Left cardiac atrium (tissue), 4 donors: ENCODE results near the gene FANK1. TPM values are rescaled to one million over a fixed set of nuclear protein-coding genes. Genes with fewer than 3 reads are reported as not detected.
A peak's percentile ranks its signal among the peaks of the same experiment; 100 is the strongest.

Source experiments
- ATAC-seq, 2 donors: fragments of 200-7000 bp; cut with Tn5 transposase; one replicate each; pipeline ENCODE4 v1.9.1; 2020; ENCODE audit warnings: mild to moderate bottlenecking in 2 of 2, moderate library complexity in 2 of 2
- DNase-seq: peaks from one replicate; pipeline ENCODE4 v3.0.0-alpha.2; 2020
- intact Hi-C, 2 donors: fragments of 100-400 bp; cut with DNase I; formaldehyde crosslinking; loops; one replicate each; pipeline versions ENCODE4 v1.14.1 to v1.15.1; 2022 to 2023
- total RNA-seq, 2 donors: library from RNA; stranded (reverse); fragmentation: NEBNext Ultra II Directional; extraction: Animal tissue kit (Norgen Biotek cat#: 25700); gene quantifications; one replicate each; pipeline ENCODE4 v1.2.1, GENCODE V29; 2021
- donor health status: DM: no; HTN: yes; CAD: no.
- donor health status: DM: no; HTN: yes; CAD: no; lungs with severe emphysema.
- donor health status: DM: yes; HTN: yes; CAD: no.
- donor health status: Dilated cardiomyopathy.

The FANK1 gene
- total RNA-seq, 2 donors from 2014 or later, result 0.81 to 0.88 TPM

- ATAC-seq (no peak), DNase-seq (no peak)
- intact Hi-C loops, result no loop called here
Measured at GRCh38 chr10:126009650-126010049, 113.3 kb downstream of the FANK1 start.

- no peak for DNase-seq
- ATAC-seq, result no peak
- intact Hi-C loops, result no loop called here
Measured at GRCh38 chr10:126011995-126012394, 115.6 kb downstream of the FANK1 start.

GRCh38 chr10:126012485-126012884, 116.1 kb downstream of the FANK1 start:
- DNase-seq, result no peak
- intact Hi-C loops, result no loop called here
- no peak for ATAC-seq

GRCh38 chr10:126013489-126014281, 117.3 kb downstream of the FANK1 start:
- intact Hi-C loops, result no loop called here
- no peak for DNase-seq
- ATAC-seq, result peak in 1 of 2 donors; percentile 68

GRCh38 chr10:126014309-126014708, 117.9 kb downstream of the FANK1 start:
- DNase-seq (no peak), ATAC-seq (no peak)
- intact Hi-C loops, result no loop called here

- ATAC-seq, result no peak
- intact Hi-C loops, result no loop called here
- no peak for DNase-seq
Measured at GRCh38 chr10:126015413-126015812, 119.0 kb downstream of the FANK1 start.

- intact Hi-C loops, result no loop called here
- ATAC-seq (no peak), DNase-seq (no peak)
Measured at GRCh38 chr10:126016156-126016805, 119.9 kb downstream of the FANK1 start.

GRCh38 chr10:126016882-126017281, 120.5 kb downstream of the FANK1 start:
- ATAC-seq (no peak), DNase-seq (no peak)
- intact Hi-C loops, result no loop called here

- intact Hi-C loops, result no loop called here
- ATAC-seq (no peak), DNase-seq (no peak)
Measured at GRCh38 chr10:126017961-126018560, 121.7 kb downstream of the FANK1 start.

GRCh38 chr10:126021833-126022500, 125.6 kb downstream of the FANK1 start:
- DNase-seq, result no peak
- intact Hi-C loops, result no loop called here
- ATAC-seq, result no peak

GRCh38 chr10:126022841-126023240, 126.5 kb downstream of the FANK1 start:
- intact Hi-C loops, result no loop called here
- no peak for ATAC-seq
- no peak for DNase-seq

GRCh38 chr10:126027692-126028091, 131.3 kb downstream of the FANK1 start:
- no peak for ATAC-seq
- no peak for DNase-seq
- intact Hi-C loops, result no loop called here

- no peak for ATAC-seq
- DNase-seq, result no peak
- intact Hi-C loops, result no loop called here
Measured at GRCh38 chr10:126029999-126030398, 133.6 kb downstream of the FANK1 start.

GRCh38 chr10:126034586-126034985, 138.2 kb downstream of the FANK1 start:
- intact Hi-C loops, result no loop called here
- DNase-seq, result no peak
- no peak for ATAC-seq

- intact Hi-C loops, result no loop called here
- ATAC-seq, result no peak
- no peak for DNase-seq
Measured at GRCh38 chr10:126036515-126036914, 140.2 kb downstream of the FANK1 start.

- DNase-seq, result no peak
Measured at GRCh38 chr10:126037946-126038345, 141.6 kb downstream of the FANK1 start.

GRCh38 chr10:126041117-126041516, 144.8 kb downstream of the FANK1 start:
- no peak for ATAC-seq
- intact Hi-C loops, result no loop called here
- DNase-seq, result no peak

More at GRCh38 chr10:126037946-126038345, 141.6 kb downstream of the FANK1 start:
- intact Hi-C loops, result no loop called here
- no peak for ATAC-seq

- intact Hi-C loops, result no loop called here
- ATAC-seq, result peak; percentile 96 to 98
- peak; percentile 89 for DNase-seq
Measured at GRCh38 chr10:126041804-126042231, 145.5 kb downstream of the FANK1 start.

GRCh38 chr10:126042354-126042753, 146.0 kb downstream of the FANK1 start:
- DNase-seq, result no peak
- intact Hi-C loops, result no loop called here
- ATAC-seq, result no peak

- DNase-seq, result no peak
- intact Hi-C loops, result no loop called here
- ATAC-seq, result no peak
Measured at GRCh38 chr10:126042906-126043305, 146.5 kb downstream of the FANK1 start.
